ENCODE data around the gene AP2A2. TPM values are rescaled to one million over a fixed set of nuclear protein-coding genes. Genes with fewer than 3 reads are reported as not detected.

AP2A2 gene
- total RNA-seq, 4 donors from 2014 or later: 70.5 to 130 (median 102) TPM

DNA sequence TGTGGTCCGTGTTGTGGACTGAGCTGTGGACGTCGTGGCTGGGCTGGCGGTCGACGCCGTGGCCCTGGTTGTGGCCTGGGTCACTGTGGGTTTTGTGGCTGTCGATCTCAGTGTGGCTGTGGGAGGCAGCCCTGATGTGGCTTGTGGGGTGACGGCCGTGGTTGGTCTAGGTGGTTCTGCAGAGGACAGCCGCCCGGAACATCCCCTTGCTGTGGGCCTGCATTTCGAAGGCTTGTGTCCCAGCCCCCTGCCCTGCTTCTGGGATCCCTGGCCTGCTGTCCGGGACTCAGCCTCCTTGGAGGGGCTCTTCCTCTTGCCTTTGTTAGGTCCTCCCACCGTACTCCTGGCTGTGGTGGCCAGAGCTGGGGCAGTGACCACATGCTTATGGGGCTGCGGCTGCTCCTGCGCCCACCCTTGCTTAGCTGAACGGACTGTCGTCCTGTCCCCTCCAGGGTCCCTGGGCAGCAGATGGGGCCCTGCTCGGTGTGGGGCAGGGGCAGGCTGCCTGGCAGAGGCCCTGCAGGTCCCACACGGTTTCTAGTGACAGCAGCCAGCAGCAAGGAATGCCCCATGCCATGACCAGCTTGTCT is 93.7 kb downstream of the AP2A2 start:
- no peak for DNase-seq
- Histone ChIP-seq H3K27ac (no peak overlapping the region), H3K4me3 (no peak overlapping the region), H3K36me3 (no peaks in the 10 kb centered on the region), H3K9me3 (no peaks in the 10 kb centered on the region), H3K27me3 (no peaks in the 10 kb centered on the region), H3K4me1 (no peaks in the 10 kb centered on the region)
- 83% methylated on average over 18 of the region's 21 CpGs; no CpG with 5 or more reads in 1 of the 2 donors for WGBS, 2 donors (ENCODE audit: low coverage in 1 of 2)
- TF ChIP-seq, protein P1, sequence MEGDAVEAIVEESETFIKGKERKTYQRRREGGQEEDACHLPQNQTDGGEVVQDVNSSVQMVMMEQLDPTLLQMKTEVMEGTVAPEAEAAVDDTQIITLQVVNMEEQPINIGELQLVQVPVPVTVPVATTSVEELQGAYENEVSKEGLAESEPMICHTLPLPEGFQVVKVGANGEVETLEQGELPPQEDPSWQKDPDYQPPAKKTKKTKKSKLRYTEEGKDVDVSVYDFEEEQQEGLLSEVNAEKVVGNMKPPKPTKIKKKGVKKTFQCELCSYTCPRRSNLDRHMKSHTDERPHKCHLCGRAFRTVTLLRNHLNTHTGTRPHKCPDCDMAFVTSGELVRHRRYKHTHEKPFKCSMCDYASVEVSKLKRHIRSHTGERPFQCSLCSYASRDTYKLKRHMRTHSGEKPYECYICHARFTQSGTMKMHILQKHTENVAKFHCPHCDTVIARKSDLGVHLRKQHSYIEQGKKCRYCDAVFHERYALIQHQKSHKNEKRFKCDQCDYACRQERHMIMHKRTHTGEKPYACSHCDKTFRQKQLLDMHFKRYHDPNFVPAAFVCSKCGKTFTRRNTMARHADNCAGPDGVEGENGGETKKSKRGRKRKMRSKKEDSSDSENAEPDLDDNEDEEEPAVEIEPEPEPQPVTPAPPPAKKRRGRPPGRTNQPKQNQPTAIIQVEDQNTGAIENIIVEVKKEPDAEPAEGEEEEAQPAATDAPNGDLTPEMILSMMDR (IDR thresholded peaks at IDR 0.05): no peak
- TF ChIP-seq EP300 (IDR thresholded peaks at IDR 0.05; ENCODE audit: low read depth): no peak
- TF ChIP-seq POLR2A (IDR thresholded peaks at IDR 0.05): no peak
- TF ChIP-seq POLR2AphosphoS5 (IDR thresholded peaks at IDR 0.05): no peak
- intact Hi-C loops (cut with DNase I; ENCODE audit: low total_unique reads): no loop called here
- in situ Hi-C loops (cut with MboI; ENCODE audit: low pct_ligation_motif_present in 1 of 4, low pct_unique_long_range_greater_than_20kb in 1 of 4, low sequenced_read_pairs in 3 of 4): no loop called here

GRCh38 chr11:1020211-1020905 is 94.7 kb downstream of the AP2A2 start:
- Histone ChIP-seq H3K4me3 (no peak overlapping the region), H3K4me1 (no peaks in the 10 kb centered on the region), H3K9me3 (no peaks in the 10 kb centered on the region), H3K27ac (no peak overlapping the region), H3K27me3 (no peaks in the 10 kb centered on the region), H3K36me3 (no peaks in the 10 kb centered on the region)
- TF ChIP-seq, protein P1 (IDR thresholded peaks at IDR 0.05): no peak
- TF ChIP-seq EP300 (IDR thresholded peaks at IDR 0.05; ENCODE audit: low read depth) (no peak), POLR2A (IDR thresholded peaks at IDR 0.05) (no peak), POLR2AphosphoS5 (IDR thresholded peaks at IDR 0.05) (no peak)
- in situ Hi-C loops (cut with MboI; ENCODE audit: low pct_ligation_motif_present in 1 of 4, low pct_unique_long_range_greater_than_20kb in 1 of 4, low sequenced_read_pairs in 3 of 4): no loop called here
- intact Hi-C loops (cut with DNase I; ENCODE audit: low total_unique reads): no loop called here
- DNase-seq: no peak
- 90% methylated on average over 16 of the region's 19 CpGs; no CpG with 5 or more reads in 1 of the 2 donors for WGBS, 2 donors (ENCODE audit: low coverage in 1 of 2)

GRCh38 chr11:1022411-1022810 is 96.7 kb downstream of the AP2A2 start:
- no peak overlapping the region for H3K4me3 ChIP-seq

More at GRCh38 chr11:1022411-1022810, 96.7 kb downstream of the AP2A2 start:
- intact Hi-C loops (cut with DNase I; ENCODE audit: low total_unique reads) (no loop called here), in situ Hi-C loops (cut with MboI; ENCODE audit: low pct_ligation_motif_present in 1 of 4, low pct_unique_long_range_greater_than_20kb in 1 of 4, low sequenced_read_pairs in 3 of 4) (no loop called here)
- H3K27ac ChIP-seq: no peak overlapping the region
- 95% methylated on average over 7 of the region's 7 CpGs; no CpG with 5 or more reads in 1 of the 2 donors for WGBS, 2 donors (ENCODE audit: low coverage in 1 of 2)
- TF ChIP-seq EP300 (IDR thresholded peaks at IDR 0.05; ENCODE audit: low read depth) (no peak), POLR2A (IDR thresholded peaks at IDR 0.05) (no peak), POLR2AphosphoS5 (IDR thresholded peaks at IDR 0.05) (no peak)
- TF ChIP-seq, protein P1 (IDR thresholded peaks at IDR 0.05): no peak
- H3K4me1 ChIP-seq: no peaks in the 10 kb centered on the region
- no peaks in the 10 kb centered on the region for H3K36me3 ChIP-seq
- H3K27me3 ChIP-seq: no peaks in the 10 kb centered on the region
- no peaks in the 10 kb centered on the region for H3K9me3 ChIP-seq
- no peak for DNase-seq
